DOHH2 (cell line): ENCODE results near the gene DCLK2.

Source experiments
- H3F3A ChIP-seq: fragments of 200-600 bp; sonication (generic), shearing (Covaris generic); 2 replicates; pipeline ENCODE4 v1.6.0; 2016; ENCODE audit warnings: antibody characterized with exemption, mild to moderate bottlenecking; ENCODE audit not compliant: control insufficient read depth, insufficient read depth
- H3K27ac ChIP-seq: fragments of 200-600 bp; sonication (generic); 2 replicates; pipeline ENCODE4 v1.5.1; 2014; ENCODE audit warnings: low read depth, mild to moderate bottlenecking, low read length, moderate library complexity
- H3K27me3 ChIP-seq: fragments of 200-600 bp; sonication (generic); 2 replicates; pipeline ENCODE4 v1.6.1; 2014; ENCODE audit warnings: mild to moderate bottlenecking, low read length, mixed read lengths; ENCODE audit not compliant: control insufficient read depth
- H3K36me3 ChIP-seq: fragments of 200-600 bp; sonication (generic); 2 replicates; pipeline ENCODE4 v1.6.1; 2014; ENCODE audit warnings: mild to moderate bottlenecking, low read length, moderate library complexity, mixed read lengths; ENCODE audit not compliant: control insufficient read depth
- H3K4me1 ChIP-seq: fragments of 200-600 bp; sonication (generic); 2 replicates; pipeline ENCODE4 v1.6.1; 2014; ENCODE audit warnings: mild to moderate bottlenecking, low read length, mixed read lengths; ENCODE audit not compliant: control insufficient read depth
- H3K4me2 ChIP-seq: fragments of 200-600 bp; sonication (generic); 2 replicates; pipeline ENCODE4 v1.6.0; 2014; ENCODE audit warnings: mild to moderate bottlenecking, low read length, moderate library complexity
- H3K4me3 ChIP-seq: fragments of 200-600 bp; sonication (generic); 2 replicates; pipeline ENCODE4 v1.5.1; 2014; ENCODE audit warnings: mild to moderate bottlenecking, low read length, mixed read lengths
- H3K79me2 ChIP-seq: fragments of 200-600 bp; sonication (generic); 2 replicates; pipeline ENCODE4 v1.6.1; 2014; ENCODE audit warnings: mild to moderate bottlenecking, low read length, mixed read lengths; ENCODE audit not compliant: control insufficient read depth
- H3K9me2 ChIP-seq: fragments of 200-600 bp; sonication (generic); replicated peaks from 2 replicates; pipeline ENCODE4 v1.6.1; 2014; ENCODE audit warnings: mild to moderate bottlenecking, low read length, mixed read lengths; ENCODE audit not compliant: control insufficient read depth
- H3K9me3 ChIP-seq: fragments of 200-600 bp; sonication (generic); 2 replicates; pipeline ENCODE4 v1.6.1; 2014; ENCODE audit warnings: antibody characterized with exemption, low read length, mixed read lengths; ENCODE audit not compliant: control insufficient read depth, insufficient read depth
- H4K20me1 ChIP-seq: fragments of 200-600 bp; sonication (generic); 2 replicates; pipeline ENCODE4 v1.6.0; 2014; ENCODE audit warnings: low read depth, mild to moderate bottlenecking, antibody characterized with exemption, low read length, moderate library complexity; ENCODE audit not compliant: control insufficient read depth, insufficient read depth
- CTCF ChIP-seq: fragments of 200-600 bp; sonication (generic); IDR thresholded peaks from one replicate; pipeline ENCODE4 v1.5.1; 2014; ENCODE audit warnings: antibody characterized with exemption, mild to moderate bottlenecking, low read depth, low read length; ENCODE audit not compliant: poor library complexity, severe bottlenecking
- EZH2phosphoT487 ChIP-seq: fragments of 200-600 bp; sonication (generic); IDR thresholded peaks from 2 replicates; pipeline ENCODE4 v1.6.1; 2017; ENCODE audit warnings: borderline replicate concordance, mild to moderate bottlenecking, antibody characterized with exemption, low read length, moderate library complexity, mixed read lengths

DCLK2 gene

GRCh38 chr4:150080875-150081274 is 2.6 kb downstream of the DCLK2 start:
- no peaks in the 10 kb centered on the region for H3K36me3 ChIP-seq
- TF ChIP-seq EZH2phosphoT487 (no peak), CTCF (no peak)
- no peaks in the 10 kb centered on the region for H4K20me1 ChIP-seq
- H3F3A ChIP-seq, result no peaks in the 10 kb centered on the region
- no peak overlapping the region for H3K4me3 ChIP-seq
- no peaks in the 10 kb centered on the region for H3K9me2 ChIP-seq
- H3K4me1 ChIP-seq, result no peaks in the 10 kb centered on the region
- H3K9me3 ChIP-seq, result 0 out of 2 replicates have a peak, but pooled peaks cover 5% of the 10 kb centered on the region
- no peak overlapping the region for H3K4me2 ChIP-seq
- H3K27ac ChIP-seq, result no peak overlapping the region
- H3K79me2 ChIP-seq, result no peaks in the 10 kb centered on the region
- H3K27me3 ChIP-seq, result no peaks in the 10 kb centered on the region

- Histone ChIP-seq H3K27ac (no peak overlapping the region), H3K36me3 (no peaks in the 10 kb centered on the region), H3K9me2 (no peaks in the 10 kb centered on the region), H3K79me2 (no peaks in the 10 kb centered on the region), H3K9me3 (0 out of 2 replicates have a peak, but pooled peaks cover 5% of the 10 kb centered on the region), H3K27me3 (no peaks in the 10 kb centered on the region), H3K4me3 (no peak overlapping the region), H3K4me2 (no peak overlapping the region), H4K20me1 (no peaks in the 10 kb centered on the region), H3F3A (no peaks in the 10 kb centered on the region), H3K4me1 (no peaks in the 10 kb centered on the region)
- TF ChIP-seq EZH2phosphoT487 (no peak), CTCF (no peak)
Measured at GRCh38 chr4:150082241-150082640, 4.0 kb downstream of the DCLK2 start.

- Histone ChIP-seq H3K79me2 (no peaks in the 10 kb centered on the region), H3K27me3 (no peaks in the 10 kb centered on the region), H4K20me1 (no peaks in the 10 kb centered on the region), H3K4me3 (no peak overlapping the region), H3K4me1 (no peaks in the 10 kb centered on the region), H3K9me3 (no peaks in the 10 kb centered on the region), H3K9me2 (no peaks in the 10 kb centered on the region), H3K36me3 (no peaks in the 10 kb centered on the region), H3F3A (no peaks in the 10 kb centered on the region), H3K4me2 (no peak overlapping the region), H3K27ac (no peak overlapping the region)
- TF ChIP-seq EZH2phosphoT487 (no peak), CTCF (no peak)
Measured at GRCh38 chr4:150087006-150087405, 8.8 kb downstream of the DCLK2 start.

- Histone ChIP-seq H3K9me3 (no peaks in the 10 kb centered on the region), H3K36me3 (no peaks in the 10 kb centered on the region), H3K4me1 (no peaks in the 10 kb centered on the region), H3K27ac (no peak overlapping the region), H3K79me2 (no peaks in the 10 kb centered on the region), H3K9me2 (no peaks in the 10 kb centered on the region), H3K4me2 (no peak overlapping the region), H4K20me1 (no peaks in the 10 kb centered on the region), H3F3A (no peaks in the 10 kb centered on the region), H3K27me3 (no peaks in the 10 kb centered on the region), H3K4me3 (no peak overlapping the region)
- TF ChIP-seq CTCF (no peak), EZH2phosphoT487 (no peak)
Measured at GRCh38 chr4:150089732-150090131, 11.5 kb downstream of the DCLK2 start.
